Liver (tissue), 9 donors: ENCODE data around the gene SH3BP5L. TPM values are rescaled to one million over a fixed set of nuclear protein-coding genes. Genes with fewer than 3 reads are reported as not detected.

Experiments
- DNase-seq: peaks from one replicate; pipeline ENCODE4 v3.0.0-alpha.2; 2017; ENCODE audit warnings: low spot score
- H3K27ac ChIP-seq, 2 donors: one replicate each; pipeline ENCODE4 v1.7.0; 2013; ENCODE audit warnings: inconsistent platforms in 2 of 2, low read length in 2 of 2, control low read depth in 1 of 2, low read depth in 1 of 2, mild to moderate bottlenecking in 1 of 2
- H3K27me3 ChIP-seq, 4 donors: one replicate each; pipeline versions ENCODE4 v1.6.1 to v1.7.0; 2013; ENCODE audit warnings: low read length in 3 of 4, inconsistent platforms in 1 of 4, mild to moderate bottlenecking in 1 of 4, moderate library complexity in 1 of 4; ENCODE audit not compliant: control insufficient read depth in 4 of 4, insufficient read depth in 4 of 4
- H3K36me3 ChIP-seq, 4 donors: one replicate each; pipeline versions ENCODE4 v1.6.1 to v1.7.0; 2013; ENCODE audit warnings: low read length in 3 of 4, mild to moderate bottlenecking in 3 of 4, low read depth in 1 of 4, moderate library complexity in 1 of 4; ENCODE audit not compliant: control insufficient read depth in 4 of 4, insufficient read depth in 3 of 4
- H3K4me1 ChIP-seq, 4 donors: one replicate each; pipeline versions ENCODE4 v1.6.1 to v1.7.0; 2013; ENCODE audit warnings: low read length in 3 of 4, mild to moderate bottlenecking in 3 of 4, moderate library complexity in 1 of 4; ENCODE audit not compliant: control insufficient read depth in 4 of 4, insufficient read depth in 4 of 4
- H3K4me3 ChIP-seq, 3 donors: one replicate each; pipeline versions ENCODE4 v1.6.1 to v1.7.0; 2013; ENCODE audit warnings: low read length in 3 of 3, control low read depth in 1 of 3, low read depth in 1 of 3, mild to moderate bottlenecking in 1 of 3
- H3K9ac ChIP-seq, 2 donors: one replicate each; pipeline ENCODE4 v1.7.0; 2013; ENCODE audit warnings: low read length in 2 of 2, mild to moderate bottlenecking in 2 of 2, moderate library complexity in 2 of 2, control low read depth in 1 of 2, low read depth in 1 of 2
- H3K9me3 ChIP-seq, 4 donors: one replicate each; pipeline versions ENCODE4 v1.6.1 to v1.7.0; 2013; ENCODE audit warnings: low read length in 3 of 4; ENCODE audit not compliant: control insufficient read depth in 4 of 4
- ATF3 ChIP-seq: IDR thresholded peaks from 2 replicates; pipeline ENCODE4 v1.6.1; 2016; ENCODE audit warnings: antibody characterized with exemption
- CTCF ChIP-seq: fragments of 150-350 bp; IDR thresholded peaks from 2 replicates; pipeline ENCODE4 v1.5.1; 2017; ENCODE audit warnings: improper control_type of control experiment, low read depth, low read length; ENCODE audit not compliant: missing input control
- EGR1 ChIP-seq, 2 donors: IDR thresholded peaks; 2 replicates each; pipeline ENCODE4 v1.6.1; 2016 to 2018; ENCODE audit warnings: antibody characterized with exemption in 2 of 2, low read depth in 2 of 2
- FOXA1 ChIP-seq: IDR thresholded peaks from 2 replicates; pipeline ENCODE4 v1.6.1; 2016; ENCODE audit warnings: antibody characterized with exemption
- FOXA2 ChIP-seq: IDR thresholded peaks from 2 replicates; pipeline ENCODE4 v1.6.1; 2016; ENCODE audit warnings: antibody characterized with exemption
- GABPA ChIP-seq, 2 donors: IDR thresholded peaks in 1 of 2; conservative IDR thresholded peaks in 1 of 2; 2 replicates each; pipeline ENCODE4 v1.6.1; 2016; ENCODE audit warnings: antibody characterized with exemption in 2 of 2, mild to moderate bottlenecking in 1 of 2, moderate library complexity in 1 of 2
- HNF4A ChIP-seq, 2 donors: conservative IDR thresholded peaks; 2 replicates each; pipeline ENCODE4 v1.6.1; 2016; ENCODE audit warnings: antibody characterized with exemption in 2 of 2, mild to moderate bottlenecking in 2 of 2
- HNF4G ChIP-seq: IDR thresholded peaks from 2 replicates; pipeline ENCODE4 v1.6.1; 2016; ENCODE audit warnings: antibody characterized with exemption
- JUND ChIP-seq, 2 donors: IDR thresholded peaks; 2 replicates each; pipeline ENCODE4 v1.6.1; 2016; ENCODE audit warnings: antibody characterized with exemption in 2 of 2
- MAX ChIP-seq: IDR thresholded peaks from 2 replicates; pipeline ENCODE4 v1.6.1; 2016; ENCODE audit warnings: antibody characterized with exemption
- NR2F2 ChIP-seq: IDR thresholded peaks from 2 replicates; pipeline ENCODE4 v1.6.1; 2016; ENCODE audit warnings: antibody characterized with exemption
- RAD21 ChIP-seq, 2 donors: IDR thresholded peaks; 2 replicates each; pipeline ENCODE4 v1.6.1; 2016; ENCODE audit warnings: antibody characterized with exemption in 2 of 2, mild to moderate bottlenecking in 2 of 2
- REST ChIP-seq: IDR thresholded peaks from 2 replicates; pipeline ENCODE4 v1.6.1; 2016; ENCODE audit warnings: antibody characterized with exemption, mild to moderate bottlenecking
- RXRA ChIP-seq, 2 donors: IDR thresholded peaks; 2 replicates each; pipeline ENCODE4 v1.6.1; 2017 to 2018; ENCODE audit warnings: antibody characterized with exemption in 2 of 2, mild to moderate bottlenecking in 1 of 2
- SP1 ChIP-seq: IDR thresholded peaks from 2 replicates; pipeline ENCODE4 v1.6.1; 2018; ENCODE audit warnings: antibody characterized with exemption, mild to moderate bottlenecking
- TAF1 ChIP-seq: conservative IDR thresholded peaks from 2 replicates; pipeline ENCODE4 v1.6.1; 2016; ENCODE audit warnings: antibody characterized with exemption, mild to moderate bottlenecking
- YY1 ChIP-seq: IDR thresholded peaks from 2 replicates; pipeline ENCODE4 v1.6.1; 2016; ENCODE audit warnings: antibody characterized with exemption, mild to moderate bottlenecking
- ZBTB33 ChIP-seq: IDR thresholded peaks from 2 replicates; pipeline ENCODE4 v1.6.1; 2016; ENCODE audit warnings: antibody characterized with exemption
- WGBS: extraction: QIAGEN DNeasy Blood & Tissue Kit; methylation state at CpG from one replicate; pipeline ENCODE4 v1.1.7; 2013; 5-methylcytosine and 5-hydroxymethylcytosine counted together
- polyA plus RNA-seq, 2 donors: library from polyadenylated mRNA; stranded (reverse) in 1 of 2; unstranded in 1 of 2; fragments of 200-250 nt in 1 of 2; fragments of >200 nt in 1 of 2; fragmentation: Nextera tagmentation in 1 of 2; extraction: Ambion mirVana in 1 of 2; gene quantifications; one replicate each; pipeline versions ENCODE4 v1.2.1 to v1.2.3, GENCODE V29; 2013 to 2015
- total RNA-seq, 2 donors: library from RNA; depleted of rRNA; stranded (reverse); fragments of >200 nt; gene quantifications; one replicate each; pipeline ENCODE4 v1.2.3, GENCODE V29; 2014
- donor health status: healthy.
- donor health status: healthy.
- donor health status: healthy.
- donor health status: healthy.
- donor health status: healthy.

Gene SH3BP5L
- total and polyA plus RNA-seq, 4 donors = 1.5 to 16.4 (median 12.4) TPM

GRCh38 chr1:248873993-248874533 is 48.3 kb upstream of the SH3BP5L start:
- Histone ChIP-seq H3K27ac (peak overlapping the region; percentile 79 to 90), H3K4me3 (peak overlapping the region; percentile 50 to 76 (median 51)), H3K9ac (peak overlapping the region in 1 of 2 donors; percentile 77), H3K36me3 (no peaks in the 10 kb centered on the region), H3K4me1 (peaks cover 2 to 12% (median 4%) of the 10 kb centered on the region in 4 donors), H3K9me3 (no peaks in the 10 kb centered on the region), H3K27me3 (no peaks in the 10 kb centered on the region)
- DNase-seq = peak; percentile 93
- TF ChIP-seq SP1 (peak; percentile 6), JUND (IDR thresholded peaks at IDR 0.05) (peak in 1 of 2 donors; percentile 57), RXRA (IDR thresholded peaks at IDR 0.05) (no peak), ATF3 (peak; percentile 99), YY1 (peak; percentile 14), REST (peak; percentile 13), MAX (peak; percentile 24), GABPA (IDR thresholded peaks at IDR 0.05 in 1 of 2, conservative IDR thresholded peaks at IDR 0.05 in 1 of 2) (no peak), EGR1 (IDR thresholded peaks at IDR 0.05; ENCODE audit: low read depth in 2 of 2) (no peak)
- 9% methylated on average over 23 of the region's 23 CpGs for WGBS

- WGBS = under 1% methylated on average over 41 of the region's 41 CpGs
- H3K27ac ChIP-seq = peak overlapping the region; percentile 79 to 90
- DNase-seq = peak; percentile 98
- peak overlapping the region; percentile 50 to 76 (median 51) for H3K4me3 ChIP-seq
- H3K9ac ChIP-seq = peak overlapping the region; percentile 57 to 77
- H3K9me3 ChIP-seq = no peaks in the 10 kb centered on the region
- no peaks in the 10 kb centered on the region for H3K36me3 ChIP-seq
- H3K4me1 ChIP-seq = peaks cover 2 to 12% (median 4%) of the 10 kb centered on the region in 4 donors
- TF ChIP-seq MAX = peak; percentile 21
- TF ChIP-seq ZBTB33 = peak; percentile 92
- no peak for TF ChIP-seq FOXA2
- TF ChIP-seq YY1 = peak; percentile 35
- no peak for TF ChIP-seq HNF4G
- no peak for TF ChIP-seq FOXA1
- TF ChIP-seq NR2F2 = peak; percentile 13
- no peak for TF ChIP-seq GABPA (IDR thresholded peaks at IDR 0.05 in 1 of 2, conservative IDR thresholded peaks at IDR 0.05 in 1 of 2)
- TF ChIP-seq ATF3 = no peak
- peak in 1 of 2 donors; percentile 35 for TF ChIP-seq RXRA (IDR thresholded peaks at IDR 0.05)
- no peak for TF ChIP-seq TAF1
- TF ChIP-seq HNF4A (conservative IDR thresholded peaks at IDR 0.05) = no peak
- TF ChIP-seq REST = peak; percentile 25
- no peak for TF ChIP-seq CTCF
- TF ChIP-seq SP1 = no peak
- peak in 1 of 2 donors; percentile 32 for TF ChIP-seq RAD21 (IDR thresholded peaks at IDR 0.05)
- no peak for TF ChIP-seq JUND (IDR thresholded peaks at IDR 0.05)
- TF ChIP-seq EGR1 (IDR thresholded peaks at IDR 0.05; ENCODE audit: low read depth in 2 of 2) = no peak
- no peaks in the 10 kb centered on the region for H3K27me3 ChIP-seq
Measured at GRCh38 chr1:248873409-248873992, 47.8 kb upstream of the SH3BP5L start.
